Islet of Langerhans (tissue), 1 donor: Measurements from ENCODE around the gene XPR1.
"Not testable (repeated sequence)": the region's sequence is repeated elsewhere in the genome, so short reads cannot be mapped to it uniquely, and the experiment has no call there.

Experiments
- FAIRE-seq: peaks from one replicate; lab custom pipeline; 2011; peaks lifted over from hg19 to GRCh38; lab: Jason Lieb, UNC

The XPR1 gene

DNA sequence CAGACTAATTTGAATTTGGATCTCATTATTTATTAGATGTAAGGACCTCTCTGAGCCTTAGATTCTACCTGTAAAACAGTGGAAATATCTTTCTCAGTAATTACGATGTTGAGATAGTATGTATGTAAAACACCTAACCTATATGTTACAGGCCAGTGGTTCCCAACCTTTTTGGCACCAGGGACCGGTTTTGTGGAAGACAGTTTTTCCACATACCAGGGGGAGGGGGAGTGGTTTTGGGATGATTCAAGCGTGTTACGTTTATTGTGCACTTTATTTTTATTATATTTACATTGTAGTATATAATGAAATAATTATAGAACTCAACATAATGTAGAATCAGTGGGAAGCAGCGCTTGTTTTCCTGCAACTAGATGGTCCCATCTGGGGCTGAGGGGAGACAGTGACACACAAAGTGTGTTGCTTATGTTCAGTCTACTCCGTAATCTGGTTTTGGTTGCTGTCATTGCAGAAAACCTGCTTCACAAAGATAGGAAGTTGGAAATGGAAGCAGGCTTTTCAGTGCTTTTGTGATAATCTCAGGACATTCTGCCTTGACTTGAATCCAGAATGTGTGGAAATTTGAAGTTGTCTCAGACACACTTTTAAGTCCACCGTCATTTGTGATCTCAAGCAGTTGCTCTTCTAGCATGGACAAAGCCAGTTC is 12.8 kb downstream of the XPR1 start:
- FAIRE-seq: no peak

DNA sequence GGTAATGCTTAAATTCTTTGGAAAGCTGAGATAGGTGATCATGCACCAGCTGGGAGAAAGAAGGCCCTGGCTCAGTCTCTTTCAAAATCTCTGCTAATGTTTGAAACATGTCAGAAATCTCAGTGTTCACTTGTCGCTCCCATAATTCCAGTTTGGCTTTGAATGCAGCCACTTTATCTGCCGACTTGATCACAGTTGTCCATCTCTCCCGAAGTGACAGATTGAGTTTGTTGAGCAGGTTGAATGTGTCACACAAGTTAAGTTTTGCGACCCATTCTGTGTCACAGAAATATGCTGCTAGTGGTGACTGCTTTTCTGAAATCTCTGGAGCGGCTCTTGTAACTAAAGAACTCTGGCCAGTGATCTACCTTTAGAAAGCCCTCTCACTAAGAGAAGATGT is 13.4 kb downstream of the XPR1 start:
- not testable (repeated sequence) for FAIRE-seq

GRCh38 chr1:180646093-180646492 is 14.3 kb downstream of the XPR1 start:
- FAIRE-seq: no peak

DNA sequence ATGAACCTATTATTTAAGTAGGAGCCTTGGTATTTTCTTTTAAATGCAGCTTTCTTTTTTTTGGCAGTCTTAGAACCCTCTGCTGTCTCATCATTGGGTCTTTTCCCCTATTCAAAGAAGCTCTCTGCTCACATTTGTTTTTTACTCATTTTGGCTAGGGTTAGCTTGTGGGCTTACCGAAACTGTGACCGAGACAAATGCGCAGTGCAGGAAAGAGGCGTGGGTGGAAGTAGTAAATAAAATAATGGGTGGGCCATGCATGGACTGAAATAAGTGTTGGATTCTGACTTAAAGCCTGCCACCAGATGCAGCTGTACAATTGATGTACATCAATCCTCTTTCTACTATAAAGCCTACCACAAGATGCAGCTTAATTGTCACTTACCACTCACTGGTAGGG is 14.7 kb downstream of the XPR1 start:
- no peak for FAIRE-seq

DNA sequence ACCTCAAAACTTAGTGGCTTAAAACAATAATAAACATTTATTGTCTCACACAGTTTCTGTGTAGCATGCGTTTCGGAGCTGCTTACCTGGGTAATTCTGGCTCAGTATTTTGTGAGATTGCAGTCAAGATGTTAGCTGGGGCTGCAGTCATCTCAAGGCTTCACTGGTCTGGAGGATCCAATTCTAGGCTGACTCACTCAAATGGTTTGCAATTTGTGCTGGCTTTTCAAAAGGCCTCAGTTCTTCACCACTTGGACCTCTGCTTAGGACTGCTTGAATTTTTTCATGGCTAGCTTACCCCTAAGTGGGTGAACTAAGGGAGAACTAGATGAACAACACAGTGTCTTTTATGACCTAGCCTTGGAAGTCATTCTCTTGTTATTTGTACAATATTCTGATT is 21.0 kb downstream of the XPR1 start:
- FAIRE-seq: no peak

GRCh38 chr1:180662709-180663108 is 30.9 kb downstream of the XPR1 start:
- FAIRE-seq: no peak

- no peak for FAIRE-seq
These were observed 38.9 kb downstream of the XPR1 start for GRCh38 chr1:180670681-180671080.

DNA sequence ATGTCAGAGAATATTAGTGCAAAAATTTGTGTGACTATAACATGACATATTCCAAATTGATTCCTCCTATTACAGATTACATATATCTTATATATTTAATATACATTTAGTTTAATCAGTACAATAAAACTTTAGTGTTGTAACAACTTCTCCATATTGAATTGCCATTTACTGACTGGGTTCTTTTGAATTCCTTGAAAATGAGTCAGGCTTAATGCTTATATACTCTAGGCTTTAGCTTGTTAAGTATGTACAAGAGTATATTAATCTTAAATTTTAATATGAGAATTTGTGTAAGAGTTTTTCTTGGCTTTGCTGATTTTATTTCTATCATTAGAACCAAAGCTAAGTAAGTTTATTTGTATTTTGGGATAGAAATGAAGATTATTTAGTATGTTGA is 40.3 kb downstream of the XPR1 start:
- FAIRE-seq: no peak

GRCh38 chr1:180672505-180672904 is 40.7 kb downstream of the XPR1 start:
- peak; percentile 84 for FAIRE-seq

- peak; percentile 51 for FAIRE-seq
These were observed 43.0 kb downstream of the XPR1 start for GRCh38 chr1:180674603-180675530.

GRCh38 chr1:180675586-180675985 is 43.8 kb downstream of the XPR1 start:
- no peak for FAIRE-seq

GRCh38 chr1:180680558-180681144 is 48.8 kb downstream of the XPR1 start:
- no peak for FAIRE-seq

GRCh38 chr1:180683117-180683516 is 51.3 kb downstream of the XPR1 start:
- FAIRE-seq: not testable (repeated sequence)

- peak; percentile 85 for FAIRE-seq
These were observed 59.6 kb downstream of the XPR1 start for GRCh38 chr1:180691322-180691913.

DNA sequence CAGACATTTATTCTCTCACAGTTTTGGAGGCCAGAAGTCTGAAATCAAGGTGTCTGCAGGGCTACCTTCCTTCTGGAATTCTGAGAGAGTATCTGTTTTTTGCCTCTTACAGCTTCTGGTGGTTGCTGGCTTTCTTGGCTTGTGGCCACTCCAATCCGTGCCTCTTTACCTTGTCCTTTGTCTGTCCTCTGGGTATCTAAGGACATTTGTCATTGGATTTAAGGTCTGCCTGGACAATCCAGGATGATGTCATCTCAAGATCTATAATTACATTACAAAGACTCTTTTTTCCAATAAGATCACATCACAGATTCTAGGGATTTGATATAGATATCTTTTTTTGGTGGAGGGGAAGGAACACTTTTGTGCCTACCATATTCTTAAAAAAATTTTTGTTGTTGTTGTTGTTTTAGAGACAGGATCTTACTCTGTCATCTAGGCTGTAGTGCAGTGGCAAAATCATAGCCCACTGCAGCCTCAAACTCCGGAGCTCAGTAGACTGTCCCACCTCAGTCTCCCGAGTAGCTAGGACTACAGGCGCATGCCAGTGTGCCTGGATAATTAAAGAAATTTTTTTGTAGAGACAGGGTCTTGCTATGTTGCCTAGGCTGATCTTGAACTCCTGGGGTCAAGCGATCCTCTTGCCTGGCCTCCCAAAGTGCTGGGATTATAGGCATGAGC is 61.9 kb downstream of the XPR1 start:
- no peak for FAIRE-seq

DNA sequence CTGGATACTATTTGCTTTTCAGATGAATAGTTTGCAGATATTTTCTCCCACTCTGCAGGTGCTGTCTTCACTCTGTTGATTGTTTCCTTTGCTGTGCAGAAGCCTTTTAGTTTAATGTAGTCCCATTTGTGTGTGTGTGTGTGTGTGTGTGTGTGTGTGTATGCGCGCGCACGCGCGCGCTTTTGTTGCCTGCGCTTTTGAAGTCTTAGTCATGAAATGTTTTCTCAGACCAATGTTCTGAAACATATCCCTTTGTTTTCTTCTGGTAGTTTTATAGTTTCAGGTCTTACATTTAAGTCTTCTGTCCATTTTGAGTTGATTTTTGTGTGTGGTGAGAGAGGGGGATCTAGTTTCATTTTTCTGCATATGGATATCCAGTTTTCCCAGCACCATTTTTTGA is 63.5 kb downstream of the XPR1 start:
- FAIRE-seq: no peak

DNA sequence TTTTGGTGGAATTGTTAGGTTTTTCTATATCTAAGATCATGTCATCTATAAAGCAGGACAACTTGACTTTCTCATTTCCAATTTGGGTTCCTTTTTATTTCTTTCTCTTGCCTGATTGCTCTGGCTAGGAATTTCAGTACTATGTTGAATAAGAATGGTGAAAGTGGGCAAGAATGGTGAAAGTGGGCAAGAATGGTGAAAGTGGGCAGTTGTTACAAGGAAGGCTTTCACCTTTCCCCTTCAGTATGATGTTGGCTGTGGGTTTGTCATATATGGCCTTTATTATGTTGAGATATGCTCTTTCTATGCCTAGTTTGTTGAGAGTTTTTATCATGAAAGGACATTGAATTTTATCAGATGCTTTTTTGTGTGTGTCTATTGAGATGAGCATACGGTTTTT is 64.5 kb downstream of the XPR1 start:
- no peak for FAIRE-seq

- FAIRE-seq: no peak
These were observed 66.8 kb downstream of the XPR1 start for GRCh38 chr1:180698580-180698979.

- peak; percentile 60 for FAIRE-seq
These were observed 70.6 kb downstream of the XPR1 start for GRCh38 chr1:180702376-180702775.

- FAIRE-seq: not testable (repeated sequence)
These were observed 78.9 kb downstream of the XPR1 start for GRCh38 chr1:180710746-180711145.

DNA sequence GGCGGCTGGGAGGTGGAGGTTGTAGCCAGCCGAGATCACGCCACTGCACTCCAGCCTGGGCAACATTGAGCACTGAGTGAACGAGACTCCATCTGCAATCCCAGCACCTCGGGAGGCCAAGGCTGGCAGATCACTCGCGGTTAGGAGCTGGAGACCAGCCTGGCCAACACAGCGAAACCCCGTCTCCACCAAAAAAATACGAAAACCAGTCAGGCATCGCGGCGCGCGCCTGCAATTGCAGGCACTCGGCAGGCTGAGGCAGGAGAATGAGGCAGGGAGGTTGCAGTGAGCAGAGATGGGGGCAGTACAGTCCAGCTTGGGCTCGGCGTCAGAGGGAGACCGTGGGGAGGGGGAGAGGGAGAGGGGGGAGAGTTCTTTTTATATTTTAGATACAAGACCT is 79.4 kb downstream of the XPR1 start:
- FAIRE-seq: not testable (repeated sequence)

DNA sequence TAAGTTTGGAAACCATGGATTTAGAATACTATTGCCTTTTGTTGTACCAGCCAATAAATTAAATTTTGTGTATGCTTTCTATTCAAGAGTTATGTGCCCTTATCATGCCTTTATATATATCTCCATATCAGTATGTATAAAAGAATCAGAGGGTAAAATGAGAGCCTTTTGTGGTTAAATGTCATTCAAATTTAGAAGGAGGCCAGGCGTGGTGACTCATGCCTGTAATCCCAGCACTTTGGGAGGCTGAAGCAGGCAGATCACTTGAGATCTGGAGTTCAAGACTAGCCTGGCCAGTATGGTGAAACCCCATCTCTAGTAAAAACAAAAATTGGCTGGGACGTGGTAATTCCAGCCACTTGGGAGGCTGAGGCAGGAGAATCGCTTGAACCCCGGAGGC is 88.9 kb downstream of the XPR1 start:
- FAIRE-seq: no peak
